K562 (cell line): ENCODE results near the gene PRPH2. TPM values are rescaled to one million over a fixed set of nuclear protein-coding genes. Genes with fewer than 3 reads are reported as not detected.

Experiments
- ARID3A ChIP-seq: IDR thresholded peaks from 2 replicates; pipeline ENCODE4 v1.6.1; 2012; ENCODE audit warnings: low read depth, low read length, improper control_type of control experiment, borderline replicate concordance
- ATF1 ChIP-seq, 2 experiments: fragments of 450-650 bp in 1 of 2; IDR thresholded peaks; 2 replicates each; pipeline ENCODE4 v1.6.1; 2016; ENCODE audit warnings: missing compliant biosample characterization in 1 of 2, missing genetic modification characterization in 1 of 2
- ETV6 ChIP-seq, 3 experiments: fragments of 150-350 bp in 1 of 3; sonication (generic) in 1 of 3; formaldehyde crosslinking in 1 of 3; IDR thresholded peaks; 2 replicates each; pipeline versions ENCODE4 v1.6.1 to v1.8.0; 2014 to 2022; ENCODE audit warnings: borderline replicate concordance in 2 of 3, low read depth in 2 of 3, antibody characterized with exemption in 1 of 3, low read length in 1 of 3, mild to moderate bottlenecking in 1 of 3, missing genetic modification reagents in 1 of 3
- HMGN3 ChIP-seq: IDR thresholded peaks from 2 replicates; pipeline ENCODE4 v1.6.1; 2011; ENCODE audit warnings: borderline replicate concordance, low read depth, mild to moderate bottlenecking, mixed read lengths, low read length; ENCODE audit not compliant: insufficient read length; ENCODE audit errors: extremely low read depth
- HNRNPL ChIP-seq: fragments of 200-400 bp; formaldehyde crosslinking; IDR thresholded peaks from 2 replicates; pipeline ENCODE4 v1.6.1; 2017; ENCODE audit warnings: low read depth, mild to moderate bottlenecking, low read length
- HSF4 ChIP-seq: fragments of 250-450 bp; sonication (Bioruptor Pico); IDR thresholded peaks from 2 replicates; pipeline ENCODE4 v2.1.2; 2022; ENCODE audit warnings: mild to moderate bottlenecking, moderate library complexity, borderline replicate concordance
- MCM2 ChIP-seq: fragments of 450-650 bp; IDR thresholded peaks from 2 replicates; pipeline ENCODE4 v1.6.1; 2017; ENCODE audit warnings: low read depth, mild to moderate bottlenecking
- XRCC4 ChIP-seq: IDR thresholded peaks from one replicate; pipeline ENCODE4 v1.6.1; 2011; ENCODE audit not compliant: insufficient read depth, insufficient read length; ENCODE audit errors: extremely low read depth
- polyA plus RNA-seq, 8 experiments: library from polyadenylated mRNA; depleted of rRNA in 4 of 8; stranded (reverse) in 5 of 8; unstranded in 3 of 8; fragments of >200 nt; fragmentation: Nextera tagmentation in 2 of 8; fragmentation: Illumina TruSeq in 1 of 8; extraction: Ambion mirVana in 2 of 8; extraction: Trizol in 1 of 8; gene quantifications; 2 replicates each; pipeline versions ENCODE4 v1.2.1 to v1.2.3, GENCODE V29; 2011 to 2014; ENCODE audit warnings: inconsistent platforms in 1 of 8, missing spikeins in 1 of 8
- total RNA-seq, 7 experiments: library from RNA; depleted of rRNA in 6 of 7; stranded (reverse); fragments of >200 nt in 6 of 7; fragmentation: Illumina TruSeq in 2 of 7; extraction: Trizol in 2 of 7; gene quantifications; 2 replicates each; pipeline versions ENCODE4 v1.2.1 to v1.2.3, GENCODE V29; 2011 to 2021; ENCODE audit warnings: low replicate concordance in 1 of 7

Gene PRPH2
- total and polyA plus RNA-seq, 9 of the 15 experiments (the other 6 are each of a cell fraction or from before 2014, with no cell fraction given) = 0.03 to 0.11 (median 0.03) TPM; not detected in 5

DNA sequence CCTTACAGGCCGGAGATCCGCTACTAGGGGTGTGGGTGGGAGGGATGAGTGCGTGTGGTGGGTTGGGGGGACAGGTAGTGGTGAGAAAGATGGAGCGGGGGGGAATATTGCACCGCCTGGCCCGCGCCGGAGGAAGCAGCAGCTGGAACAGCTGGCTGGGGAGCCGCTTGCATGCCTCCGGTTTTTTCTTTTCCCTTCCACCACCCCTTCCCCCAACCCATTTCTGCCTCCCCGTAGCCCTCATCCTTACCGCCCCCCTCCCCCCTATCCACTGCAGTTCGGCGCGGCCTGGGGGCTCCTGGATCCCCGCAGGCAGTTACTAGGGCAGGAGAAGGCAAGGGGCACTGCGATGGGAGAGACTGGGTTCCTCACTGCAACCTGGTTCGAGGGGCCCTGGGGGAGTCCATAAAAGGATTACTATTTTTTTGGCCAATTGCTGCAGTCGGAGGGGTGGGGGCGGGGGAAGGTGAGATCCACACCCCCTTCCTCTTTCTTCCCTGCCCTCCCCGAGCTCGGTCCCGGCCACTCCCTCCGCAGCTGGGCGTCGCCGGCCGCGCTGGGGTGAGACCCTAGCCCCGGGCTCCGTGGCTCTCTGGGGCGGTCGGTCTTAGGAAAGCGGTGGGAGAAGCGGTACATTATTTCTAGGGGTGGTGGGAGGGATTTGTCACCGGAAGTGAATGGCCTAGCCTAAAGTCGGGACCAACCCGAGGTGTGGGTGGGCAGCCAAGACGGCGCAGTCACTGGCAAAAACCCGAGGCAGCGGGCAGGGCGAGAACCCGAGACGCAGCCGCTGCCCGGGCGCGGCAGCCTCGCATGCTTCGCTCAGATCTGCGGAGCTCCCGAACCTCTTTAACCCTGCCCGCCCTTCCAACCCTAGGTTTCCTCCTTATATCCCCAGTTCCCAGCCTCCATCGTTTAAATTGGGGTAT is 24.3 kb upstream of the PRPH2 start (continued):
- TF ChIP-seq MCM2 (no peak), XRCC4 (no peak), ETV6 (IDR thresholded peaks at IDR 0.05; ENCODE audit: borderline replicate concordance in 1 of 2, low read depth in 2 of 2, low read length in 1 of 2) (no peak), ETV6 (CRISPR knock-in tag; IDR thresholded peaks at IDR 0.05; ENCODE audit: borderline replicate concordance) (no peak), ATF1 (CRISPR knock-in tag; IDR thresholded peaks at IDR 0.05) (no peak), ATF1 (tag; IDR thresholded peaks at IDR 0.05) (peak; percentile 52; the same call in 1 of the 2 replicates), ARID3A (no peak), HNRNPL (peak; percentile 21; the same call in 1 of the 2 replicates), HMGN3 (peak; percentile 84), HSF4 (CRISPR knock-in tag) (no peak)
